Heart left ventricle (tissue), 16 donors: ENCODE data around the gene SHC4. TPM values are rescaled to one million over a fixed set of nuclear protein-coding genes. Genes with fewer than 3 reads are reported as not detected.

Source experiments
- ATAC-seq, 4 donors: fragments of 200-7000 bp; cut with Tn5 transposase; one replicate each; pipeline ENCODE4 v1.9.1; 2020 to 2022; ENCODE audit warnings: moderate library complexity in 4 of 4, mild to moderate bottlenecking in 3 of 4, moderate number of reproducible peaks in 1 of 4
- DNase-seq, 5 donors: peaks; one replicate each; pipeline ENCODE4 v3.0.0-alpha.2; 2020
- H3K27ac ChIP-seq, 12 donors: fragments of 200-600 bp; sonication (generic) in 4 of 12; one replicate each; pipeline versions ENCODE4 v1.5.0 to v1.8.0; 2016 to 2022; ENCODE audit warnings: mild to moderate bottlenecking in 2 of 12
- H3K27me3 ChIP-seq, 9 donors: fragments of 200-600 bp; sonication (generic) in 2 of 9; one replicate each; pipeline versions ENCODE4 v1.5.1 to v1.8.0; 2016 to 2022; ENCODE audit warnings: mild to moderate bottlenecking in 3 of 9
- H3K36me3 ChIP-seq, 9 donors: fragments of 200-600 bp; sonication (generic) in 2 of 9; one replicate each; pipeline versions ENCODE4 v1.5.0 to v1.8.0; 2018 to 2022; ENCODE audit warnings: mild to moderate bottlenecking in 2 of 9
- H3K4me1 ChIP-seq, 12 donors: fragments of 200-600 bp; sonication (generic) in 4 of 12; one replicate each; pipeline versions ENCODE4 v1.5.0 to v1.8.0; 2016 to 2022; ENCODE audit warnings: mild to moderate bottlenecking in 3 of 12
- H3K4me3 ChIP-seq, 12 donors: fragments of 200-600 bp; sonication (generic) in 4 of 12; one replicate each; pipeline versions ENCODE4 v1.5.0 to v1.8.0; 2017 to 2022; ENCODE audit warnings: mild to moderate bottlenecking in 9 of 12, moderate library complexity in 4 of 12
- H3K9me3 ChIP-seq, 12 donors: fragments of 200-600 bp; sonication (generic) in 4 of 12; one replicate each; pipeline versions ENCODE4 v1.5.0 to v1.8.0; 2016 to 2022; ENCODE audit warnings: mild to moderate bottlenecking in 1 of 12
- POLR2A ChIP-seq, 2 donors: fragments of 450-650 bp; IDR thresholded peaks; one replicate each; pipeline ENCODE4 v1.6.1; 2017; ENCODE audit warnings: antibody characterized with exemption in 2 of 2, mild to moderate bottlenecking in 2 of 2, moderate library complexity in 2 of 2
- WGBS, 4 donors: extraction: QIAGEN DNeasy Blood & Tissue Kit in 2 of 4; methylation state at CpG; one replicate each; pipeline versions ENCODE4 v1.1.5 to v1.1.7; 2013 to 2018; 5-methylcytosine and 5-hydroxymethylcytosine counted together
- intact Hi-C, 10 donors: fragments of 100-400 bp; cut with DNase I; formaldehyde crosslinking; loops; one replicate each; pipeline versions ENCODE4 v1.11.1 to v1.14.2; 2022
- polyA plus RNA-seq, 2 donors: library from polyadenylated mRNA; stranded (reverse); fragments of 200-250 nt; gene quantifications; one replicate each; pipeline ENCODE4 v1.2.3, GENCODE V29; 2013
- total RNA-seq, 9 donors: library from RNA; depleted of rRNA in 2 of 9; stranded (reverse); fragments of >200 nt in 2 of 9; fragmentation: NEBNext Ultra II Directional in 3 of 9; extraction: Animal tissue kit (Norgen Biotek cat#: 25700) in 3 of 9; gene quantifications; one replicate each; pipeline versions ENCODE4 v1.1.0 to v1.2.4, GENCODE V29; 2016 to 2023
- TF ChIP-seq, protein P1 (sequence below), 12 donors: fragments of 200-600 bp; sonication (generic) in 4 of 12; IDR thresholded peaks; one replicate each; pipeline versions ENCODE4 v1.5.0 to v1.8.0; 2018 to 2022; ENCODE audit warnings: antibody characterized with exemption in 12 of 12, mild to moderate bottlenecking in 5 of 12
- donor health status: ischemic (EF 13 %, LVEDD 7.1; RV severe dilation, severe dysfunction).
- donor health status: healthy with polysubstance abuse.
- donor health status: DM: no; HTN: yes; CAD: no.
- donor health status: DM: no; HTN: no; CAD: no.
- donor health status: ischemic (EF 25% LVEDD 6.9; RV normal size, moderate dysfunction).
- donor health status: ischemic (EF 25% LVEDD 5.7; RV mildly dilated, moderate dysfunction).
- donor health status: healthy.
- donor health status: DM: yes; HTN: yes; CAD: no.
- donor health status: ischemic (EF 35%, LVEDD 5.7; RV mildly dilated, moderate dysfunction).
- donor health status: nonischemic (EF 11% LVEDD 7.7; RV severe dilation, severe dysfunction).
- donor health status: DM: yes; HTN: yes; CAD: no.
- donor health status: PGD.
- donor health status: ischemic (EF 29% LVEDD 5.4; RV normal size, mild dysfunction).
- donor health status: nonischemic (EF 23%, LVEDD 6.1; RV moderate dilation, normal function).

The SHC4 gene
- total and polyA plus RNA-seq, 11 donors, result 1.3 to 4.1 (median 2.2) TPM

DNA sequence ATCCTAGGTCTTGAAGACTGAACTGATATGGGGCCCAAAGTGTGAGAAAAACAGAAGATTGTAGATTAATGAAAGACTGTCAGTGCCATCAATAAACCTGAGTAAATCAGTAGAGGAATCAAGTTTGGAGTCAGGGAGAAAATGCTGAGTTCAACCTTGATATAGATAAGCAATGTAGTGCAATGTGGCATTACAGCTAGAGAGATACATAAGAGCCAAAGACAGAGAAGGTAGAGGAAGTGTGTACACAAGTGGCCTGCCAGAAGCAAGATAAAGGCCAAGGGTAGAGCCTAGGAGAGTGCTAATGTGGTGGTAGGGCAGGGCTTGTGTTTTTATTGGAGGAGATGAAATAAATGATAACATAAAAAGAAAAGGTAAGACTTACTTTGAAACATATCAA lies 111.8 kb downstream of the SHC4 start:
- Histone ChIP-seq H3K27ac (no peak overlapping the region), H3K4me3 (no peak overlapping the region), H3K27me3 (no peaks in the 10 kb centered on the region), H3K4me1 (peaks cover 0 to 11% (median 0%) of the 10 kb centered on the region in 12 donors), H3K9me3 (no peaks in the 10 kb centered on the region), H3K36me3 (no peaks in the 10 kb centered on the region)
- TF ChIP-seq, protein P1, sequence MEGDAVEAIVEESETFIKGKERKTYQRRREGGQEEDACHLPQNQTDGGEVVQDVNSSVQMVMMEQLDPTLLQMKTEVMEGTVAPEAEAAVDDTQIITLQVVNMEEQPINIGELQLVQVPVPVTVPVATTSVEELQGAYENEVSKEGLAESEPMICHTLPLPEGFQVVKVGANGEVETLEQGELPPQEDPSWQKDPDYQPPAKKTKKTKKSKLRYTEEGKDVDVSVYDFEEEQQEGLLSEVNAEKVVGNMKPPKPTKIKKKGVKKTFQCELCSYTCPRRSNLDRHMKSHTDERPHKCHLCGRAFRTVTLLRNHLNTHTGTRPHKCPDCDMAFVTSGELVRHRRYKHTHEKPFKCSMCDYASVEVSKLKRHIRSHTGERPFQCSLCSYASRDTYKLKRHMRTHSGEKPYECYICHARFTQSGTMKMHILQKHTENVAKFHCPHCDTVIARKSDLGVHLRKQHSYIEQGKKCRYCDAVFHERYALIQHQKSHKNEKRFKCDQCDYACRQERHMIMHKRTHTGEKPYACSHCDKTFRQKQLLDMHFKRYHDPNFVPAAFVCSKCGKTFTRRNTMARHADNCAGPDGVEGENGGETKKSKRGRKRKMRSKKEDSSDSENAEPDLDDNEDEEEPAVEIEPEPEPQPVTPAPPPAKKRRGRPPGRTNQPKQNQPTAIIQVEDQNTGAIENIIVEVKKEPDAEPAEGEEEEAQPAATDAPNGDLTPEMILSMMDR (IDR thresholded peaks at IDR 0.05), result no peak
- no peak for TF ChIP-seq POLR2A (IDR thresholded peaks at IDR 0.05)
- DNase-seq (no peak), ATAC-seq (no peak)
- intact Hi-C loops, result no loop called here

DNA sequence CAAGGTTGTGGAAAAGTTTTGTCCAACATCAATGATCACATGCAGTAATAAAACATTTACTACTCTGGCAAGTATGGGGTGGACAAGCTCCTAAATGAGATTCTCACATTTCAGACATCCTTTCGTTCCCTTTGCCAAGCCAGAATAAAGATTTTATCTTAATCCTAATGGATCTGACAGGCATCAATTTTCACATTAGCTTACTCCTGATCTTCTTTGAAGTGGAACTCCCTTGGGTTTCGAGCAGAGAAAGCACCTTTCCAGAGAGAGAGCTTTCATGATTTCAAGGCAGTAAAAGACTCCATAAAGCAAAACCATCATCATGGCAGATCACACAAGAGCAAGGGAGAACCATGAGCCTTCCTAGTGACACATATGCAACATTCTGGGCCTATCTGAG lies 113.1 kb downstream of the SHC4 start:
- intact Hi-C loops, result no loop called here

DNA sequence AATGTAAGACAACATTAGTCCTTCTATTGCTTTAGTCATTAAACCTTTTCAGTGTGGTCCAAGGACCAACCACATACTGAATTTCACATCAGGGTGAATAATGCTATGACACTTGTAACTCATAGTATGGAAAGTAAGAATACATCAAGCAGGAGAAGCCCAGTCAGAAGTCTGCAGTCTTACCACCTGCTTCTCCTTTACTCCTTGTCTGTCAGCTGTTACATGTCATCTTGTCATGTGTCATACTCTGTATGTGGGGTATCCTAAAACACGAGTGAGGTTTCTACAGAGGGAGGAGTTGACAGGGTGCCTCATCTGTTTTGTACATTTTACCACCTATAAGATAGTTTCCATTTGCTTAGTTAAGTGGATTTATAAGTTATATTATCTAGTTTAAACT lies 118.6 kb downstream of the SHC4 start:
- Histone ChIP-seq H3K9me3 (no peaks in the 10 kb centered on the region), H3K4me1 (no peaks in the 10 kb centered on the region), H3K4me3 (no peak overlapping the region), H3K27ac (no peak overlapping the region), H3K36me3 (no peaks in the 10 kb centered on the region), H3K27me3 (no peaks in the 10 kb centered on the region)
- DNase-seq (no peak), ATAC-seq (no peak)
- intact Hi-C loops, result no loop called here
- no peak for TF ChIP-seq POLR2A (IDR thresholded peaks at IDR 0.05)
- TF ChIP-seq, protein P1 (IDR thresholded peaks at IDR 0.05), result no peak
- WGBS, 4 donors, result 43 to 50% (median 49%) methylated on average over 1 of the region's 1 CpG

More for the DNA sequence above, 113.1 kb downstream of the SHC4 start:
- Histone ChIP-seq H3K4me1 (peaks cover 0 to 5% (median 0%) of the 10 kb centered on the region in 12 donors), H3K36me3 (no peaks in the 10 kb centered on the region), H3K9me3 (no peaks in the 10 kb centered on the region), H3K4me3 (no peak overlapping the region), H3K27ac (no peak overlapping the region), H3K27me3 (no peaks in the 10 kb centered on the region)
- DNase-seq, result no peak
- TF ChIP-seq, protein P1 (IDR thresholded peaks at IDR 0.05), result no peak
- no peak for TF ChIP-seq POLR2A (IDR thresholded peaks at IDR 0.05)
- no peak for ATAC-seq
- 62 to 84% (median 67%) methylated on average over 2 of the region's 2 CpGs for WGBS, 4 donors

DNA sequence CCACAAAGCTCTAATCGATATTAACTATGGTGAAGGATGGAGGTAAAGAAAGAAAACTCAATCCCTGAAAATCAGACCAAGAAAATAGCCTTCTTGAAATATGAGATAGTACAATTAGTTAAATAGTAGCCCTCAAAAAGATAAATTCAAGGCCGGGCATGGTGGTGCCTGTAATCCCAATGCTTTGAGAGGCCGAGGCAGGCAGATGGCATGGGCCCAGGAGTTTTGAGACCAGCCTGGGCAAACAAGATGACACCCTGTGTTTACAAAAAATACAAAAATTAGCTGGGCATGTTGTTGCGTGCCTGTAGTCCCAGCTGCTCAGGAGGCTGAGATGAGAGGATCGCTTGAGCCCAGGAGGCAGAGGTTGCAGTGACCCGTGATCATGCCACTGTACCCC lies 121.2 kb downstream of the SHC4 start:
- 88 to 97% (median 93%) methylated on average over 6 of the region's 6 CpGs for WGBS, 4 donors
- ATAC-seq, result no peak
- Histone ChIP-seq H3K36me3 (no peaks in the 10 kb centered on the region), H3K27me3 (no peaks in the 10 kb centered on the region), H3K4me3 (no peak overlapping the region), H3K4me1 (no peaks in the 10 kb centered on the region), H3K9me3 (no peaks in the 10 kb centered on the region), H3K27ac (no peak overlapping the region)
- TF ChIP-seq, protein P1 (IDR thresholded peaks at IDR 0.05), result no peak
- TF ChIP-seq POLR2A (IDR thresholded peaks at IDR 0.05), result no peak
- intact Hi-C loops, result no loop called here
- DNase-seq, result no peak
